T-helper 2 cell (primary cell): ENCODE results near the gene PWP2.
A peak's percentile ranks its signal among the peaks of the same experiment; 100 is the strongest.

ENCODE experiments used
- DNase-seq, 5 experiments: peaks; one replicate each; pipeline versions ENCODE4 v3.0.0 to v3.0.0-alpha.2; 2012 to 2022
- total RNA-seq, 2 donors: gene quantifications; one replicate each; lab custom pipeline; 2026; lab: John Stamatoyannopoulos, UW

Gene PWP2
- total RNA-seq: 0.81 to 0.94 reads per million in 2 donors

DNA sequence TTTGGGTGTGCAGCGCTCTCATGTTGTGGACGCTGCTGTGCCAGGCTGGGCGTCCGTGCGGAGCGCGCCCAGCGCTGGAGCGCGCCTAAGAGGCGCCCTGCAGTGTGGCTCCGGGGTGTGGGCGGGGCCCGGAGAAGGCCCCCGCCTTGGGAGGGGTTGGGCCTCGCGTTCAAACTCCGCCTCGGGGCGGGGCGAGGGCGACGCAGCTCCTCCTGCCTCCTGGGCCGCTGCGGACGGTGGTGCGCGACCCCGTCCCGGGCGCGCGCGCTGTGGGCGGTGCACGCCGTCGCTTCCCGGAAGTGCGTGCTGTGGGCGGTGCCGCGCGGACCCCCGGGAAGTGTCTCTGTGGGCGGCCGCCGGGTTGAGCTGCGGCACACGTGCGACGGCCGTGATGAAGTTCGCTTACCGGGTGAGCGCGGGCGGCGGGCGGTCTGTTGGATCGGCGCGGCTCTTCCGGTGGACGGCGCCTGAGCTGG lies at the start of gene PWP2:
Gene PWP2 (plus strand): TSS at position 374 of the 476 bp plus-strand sequence. CDS start 18 bp downstream, at position 392.
- DNase-seq: peak in 2 of 5 experiments; percentile 49 to 59

DNA sequence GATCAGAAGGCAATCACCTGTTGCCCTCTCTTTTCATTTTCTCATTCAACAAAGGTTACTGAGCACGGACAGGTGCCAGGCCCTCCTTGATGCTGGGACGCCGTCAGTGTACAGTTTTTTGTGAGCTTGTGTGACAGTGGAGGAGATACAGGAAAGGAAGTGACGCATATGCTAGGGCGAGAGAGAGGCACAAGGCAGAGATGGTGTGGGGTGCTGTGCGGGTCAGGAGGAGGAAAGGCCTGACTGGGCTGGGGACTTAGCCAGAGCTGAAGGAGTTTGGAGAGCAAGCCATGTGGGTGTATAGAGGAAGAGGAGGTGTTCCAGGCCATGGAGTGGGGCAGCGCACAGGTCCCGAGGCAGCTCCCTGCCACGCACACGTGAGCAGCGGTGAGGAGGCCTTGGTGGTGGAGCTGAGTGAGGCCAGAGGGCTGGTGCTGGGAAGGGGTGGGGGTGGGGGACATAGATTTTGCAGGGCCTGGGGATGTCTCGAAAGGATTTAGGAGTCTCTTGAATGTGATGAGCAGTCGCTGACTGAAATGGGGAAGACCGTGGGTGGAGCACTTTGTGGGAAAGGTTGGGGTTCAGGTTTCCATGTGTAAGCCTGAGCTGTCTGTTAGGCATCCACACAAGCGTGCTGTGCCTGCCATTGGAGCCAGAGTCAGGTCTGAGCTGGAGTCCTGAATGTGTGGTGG lies 49.1 kb upstream of the PWP2 start:
- peak in 2 of 5 experiments; percentile 21 to 68 for DNase-seq

DNA sequence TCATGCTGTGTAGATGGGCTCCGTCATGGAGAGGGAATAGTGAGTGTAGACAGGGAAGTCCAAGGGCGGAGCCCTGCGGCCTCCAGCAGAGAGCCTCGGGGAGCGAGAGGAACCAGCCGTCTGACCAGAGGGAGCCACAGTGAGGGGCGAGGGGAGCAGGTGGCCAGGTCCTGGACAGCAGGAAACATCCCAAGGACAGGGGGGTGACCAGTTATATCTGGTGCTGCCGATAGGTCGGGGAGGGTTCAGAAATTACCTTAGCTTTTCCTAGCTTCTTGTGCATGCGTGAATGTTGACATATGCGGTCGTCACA lies 48.6 kb upstream of the PWP2 start:
- DNase-seq: no peak

DNA sequence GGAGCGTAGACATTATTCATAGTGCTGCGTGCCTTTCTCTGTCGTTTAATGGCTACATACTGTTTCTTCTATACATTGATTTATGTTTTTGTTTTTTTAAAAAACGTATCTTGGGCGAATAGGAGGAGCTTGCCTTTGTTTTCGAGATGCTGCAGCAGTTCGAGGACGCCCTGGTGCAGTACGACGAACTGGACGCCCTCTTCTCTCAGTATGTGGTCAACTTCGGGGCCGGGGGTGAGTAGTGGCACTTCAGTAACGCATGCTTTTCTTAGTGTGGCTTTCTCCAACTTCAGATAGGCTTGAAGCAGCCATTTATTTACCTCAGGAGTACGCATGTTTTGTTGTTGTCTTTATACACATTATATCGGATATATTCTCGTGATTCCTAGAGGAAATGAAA lies 48.2 kb upstream of the PWP2 start:
- DNase-seq: no peak

DNA sequence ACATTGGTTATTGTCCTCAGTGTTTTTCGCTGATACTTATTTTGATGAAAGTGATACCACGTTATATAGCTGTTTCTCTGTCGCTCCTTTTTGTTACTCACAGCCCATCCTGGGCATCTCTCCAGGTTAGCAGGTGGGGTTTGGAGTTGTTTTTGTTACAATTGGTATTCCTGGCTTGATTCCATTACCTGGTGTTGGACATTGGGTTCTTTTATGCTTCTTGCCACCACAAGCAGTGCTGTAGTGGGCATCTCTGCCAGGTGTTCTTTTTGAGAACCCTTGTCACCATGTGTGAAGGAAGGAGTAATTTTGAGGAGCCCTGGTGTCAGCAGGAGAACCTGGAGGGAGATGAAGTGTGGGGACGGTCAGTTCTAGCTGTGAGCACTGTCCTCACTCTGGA lies 47.5 kb upstream of the PWP2 start:
- no peak for DNase-seq

DNA sequence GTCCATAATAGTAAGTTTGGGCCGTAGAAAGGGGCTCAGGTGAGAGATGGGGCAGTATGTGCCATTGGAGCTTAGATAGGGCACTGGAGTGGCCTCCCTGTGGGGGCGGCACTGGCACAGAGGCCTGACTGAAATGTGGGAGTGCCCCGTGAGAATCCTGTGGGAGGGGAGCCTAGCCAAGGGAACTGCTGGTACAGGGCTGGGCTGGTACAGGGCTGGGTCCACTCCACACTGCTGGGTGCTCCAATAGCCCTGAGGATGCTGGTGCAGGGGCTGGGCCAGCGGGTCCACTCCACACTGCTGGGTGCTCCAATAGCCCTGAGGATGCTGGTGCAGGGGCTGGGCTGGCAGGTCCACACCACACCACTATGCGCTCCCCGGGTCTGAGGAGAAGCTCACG lies 44.8 kb upstream of the PWP2 start:
- DNase-seq: no peak

DNA sequence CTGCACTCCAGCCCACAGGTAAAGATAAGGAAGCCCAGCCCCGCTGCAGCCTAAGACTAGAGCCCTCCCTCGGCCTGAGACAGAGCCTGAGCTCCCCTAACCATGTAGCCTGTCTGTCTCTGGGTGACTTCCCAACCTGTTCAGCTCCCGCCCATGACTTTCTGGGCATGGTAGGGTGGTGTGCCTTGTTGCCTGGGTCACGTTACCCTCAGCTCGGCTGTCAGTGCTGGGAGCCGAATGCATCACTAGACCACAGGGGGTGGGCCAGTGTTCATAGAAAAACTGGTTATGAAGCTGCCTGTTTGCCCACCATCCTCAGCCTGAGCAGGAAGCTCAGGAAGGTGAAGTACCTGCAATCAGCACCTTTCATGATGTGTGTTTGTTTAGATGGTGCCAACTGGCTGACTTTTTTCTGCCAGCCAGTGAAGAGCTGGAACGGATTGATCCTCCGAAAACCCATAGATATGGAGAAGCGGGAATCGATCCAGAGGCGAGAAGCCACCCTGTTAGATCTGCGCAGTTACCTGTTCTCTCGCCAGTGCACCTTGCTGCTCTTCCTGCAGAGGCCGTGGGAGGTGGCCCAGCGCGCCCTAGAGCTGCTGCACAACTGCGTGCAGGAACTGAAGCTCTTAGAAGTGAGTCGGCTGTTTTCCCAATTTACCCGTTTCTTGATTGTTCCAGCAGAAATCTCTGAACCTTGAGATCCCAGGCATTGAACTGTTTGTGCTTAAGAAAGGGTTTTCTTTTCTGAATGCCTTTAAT lies 43.9 kb upstream of the PWP2 start:
- DNase-seq: no peak

DNA sequence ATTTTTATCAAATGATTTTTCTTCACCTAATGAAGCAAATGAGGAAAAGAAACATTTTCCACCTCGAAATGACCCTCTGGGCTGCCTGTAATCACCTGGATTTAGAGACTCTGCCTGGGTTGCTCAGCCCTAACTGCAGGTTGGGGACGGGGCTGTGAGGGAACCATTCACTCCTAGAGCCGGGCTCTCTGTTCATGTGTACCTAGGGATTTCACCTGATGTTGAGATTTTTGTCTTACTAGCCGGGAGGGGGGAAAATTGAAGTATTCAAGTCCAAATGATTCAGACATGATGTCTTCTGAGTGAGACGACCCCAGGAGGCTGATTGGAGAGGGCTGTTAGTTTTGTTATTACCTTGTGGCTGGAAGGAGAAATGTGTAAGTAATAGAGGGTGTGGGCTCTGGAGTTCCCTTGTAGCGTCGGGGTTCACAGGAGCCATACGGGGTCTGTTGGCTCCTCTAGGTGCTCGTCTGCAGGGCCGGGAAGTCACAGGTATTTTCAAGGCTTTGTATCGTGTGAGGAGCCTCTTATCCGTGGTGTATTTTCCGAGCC lies 42.3 kb upstream of the PWP2 start:
- DNase-seq: no peak

DNA sequence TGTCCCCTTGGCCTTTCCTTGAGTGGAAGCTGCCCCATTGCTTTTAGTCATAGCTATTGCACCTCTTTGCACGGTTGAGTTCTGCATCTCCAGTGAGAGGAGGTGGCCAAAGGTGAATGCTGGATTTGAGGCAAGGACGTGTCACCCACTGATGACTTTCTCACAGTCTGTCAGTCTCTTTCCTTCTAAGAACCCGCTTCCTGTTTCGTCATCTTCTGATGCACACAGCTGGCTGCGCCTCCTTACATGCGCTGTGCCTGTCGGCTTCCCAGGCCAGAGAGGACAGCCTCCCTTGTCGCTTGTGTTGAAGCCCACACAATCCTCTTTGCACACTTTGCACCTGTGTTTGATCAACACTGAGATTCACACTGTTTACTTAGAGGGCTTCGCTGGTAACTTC lies 41.8 kb upstream of the PWP2 start:
- DNase-seq: peak; percentile 39 to 94 (median 72)

DNA sequence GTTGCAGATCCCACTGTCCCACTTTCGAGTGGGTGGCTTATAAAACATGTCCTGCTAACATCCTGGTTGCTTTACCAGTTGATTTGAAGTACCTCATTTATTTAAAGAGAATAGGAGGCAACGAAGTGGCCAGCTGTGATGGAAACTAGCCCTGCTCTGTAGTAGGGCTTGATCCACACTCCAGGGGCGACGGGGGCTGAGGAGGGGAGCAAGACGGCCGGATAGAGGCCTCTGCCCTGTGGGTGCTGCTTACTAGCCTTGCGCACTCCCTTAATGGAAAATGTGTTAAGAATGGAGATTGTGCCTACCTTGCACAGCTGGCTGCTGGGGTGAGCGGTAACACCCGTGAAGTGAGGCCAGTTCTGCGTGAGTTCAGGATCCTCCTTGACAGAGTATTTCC lies 41.1 kb upstream of the PWP2 start:
- DNase-seq: no peak

DNA sequence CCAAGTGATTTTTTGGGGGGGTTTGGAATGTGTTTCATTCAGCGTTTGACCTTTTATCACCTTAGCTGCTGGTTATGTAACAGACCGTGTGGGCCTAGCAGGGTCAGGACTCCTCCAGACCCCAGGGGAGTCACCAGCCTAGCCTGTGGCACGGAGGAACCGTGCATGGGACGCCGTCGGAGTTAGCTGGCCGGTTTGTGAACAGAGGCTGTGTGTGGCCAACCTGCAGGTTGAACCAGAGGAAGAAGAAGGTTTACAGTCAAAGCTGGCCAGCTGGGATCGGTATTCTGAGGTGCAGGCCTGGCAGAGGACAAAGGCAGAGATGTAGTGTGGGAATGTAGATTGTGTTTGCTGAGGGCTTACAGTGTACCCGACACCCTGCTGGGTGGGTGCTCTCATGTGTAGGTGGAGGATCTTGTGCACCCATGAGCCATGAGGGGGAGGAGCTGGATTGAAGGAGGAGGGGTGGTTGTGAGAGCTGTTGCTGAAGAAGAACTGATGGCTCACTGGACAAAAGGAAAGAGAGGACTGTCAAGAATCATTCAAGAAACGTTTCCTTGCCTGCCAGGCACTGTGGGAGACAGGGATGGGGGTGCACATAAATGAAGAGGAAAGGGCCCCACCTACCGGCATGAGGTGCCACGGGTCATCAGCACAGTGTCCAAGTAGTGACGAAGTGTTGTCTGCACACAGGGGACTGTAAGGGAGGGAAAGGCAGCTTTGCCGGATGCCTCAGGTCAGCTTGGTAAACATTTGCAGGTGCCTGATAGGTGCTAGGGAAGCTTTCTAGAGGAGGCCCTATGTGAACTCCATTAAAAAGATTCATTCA lies 40.0 kb upstream of the PWP2 start:
- no peak for DNase-seq

DNA sequence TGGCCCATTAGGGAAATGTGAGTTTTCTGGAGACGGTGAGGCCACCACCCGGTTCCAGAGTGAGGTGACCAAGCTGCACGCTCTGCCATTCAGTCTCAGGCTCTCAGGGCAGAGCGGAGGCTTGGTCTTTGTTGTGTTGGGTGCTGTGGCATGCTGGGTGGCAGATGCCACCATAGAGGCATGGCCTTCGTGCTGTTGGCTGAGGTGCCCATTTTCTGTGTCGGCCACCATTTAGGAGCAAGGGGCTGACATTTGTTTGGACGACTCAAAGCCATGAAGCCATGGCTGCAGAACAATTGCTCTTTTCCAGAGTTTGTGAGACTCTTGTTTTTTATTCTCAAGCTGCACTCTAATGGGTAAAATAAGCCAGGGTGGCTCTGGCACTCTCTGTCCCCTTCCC lies 36.8 kb upstream of the PWP2 start:
- no peak for DNase-seq

DNA sequence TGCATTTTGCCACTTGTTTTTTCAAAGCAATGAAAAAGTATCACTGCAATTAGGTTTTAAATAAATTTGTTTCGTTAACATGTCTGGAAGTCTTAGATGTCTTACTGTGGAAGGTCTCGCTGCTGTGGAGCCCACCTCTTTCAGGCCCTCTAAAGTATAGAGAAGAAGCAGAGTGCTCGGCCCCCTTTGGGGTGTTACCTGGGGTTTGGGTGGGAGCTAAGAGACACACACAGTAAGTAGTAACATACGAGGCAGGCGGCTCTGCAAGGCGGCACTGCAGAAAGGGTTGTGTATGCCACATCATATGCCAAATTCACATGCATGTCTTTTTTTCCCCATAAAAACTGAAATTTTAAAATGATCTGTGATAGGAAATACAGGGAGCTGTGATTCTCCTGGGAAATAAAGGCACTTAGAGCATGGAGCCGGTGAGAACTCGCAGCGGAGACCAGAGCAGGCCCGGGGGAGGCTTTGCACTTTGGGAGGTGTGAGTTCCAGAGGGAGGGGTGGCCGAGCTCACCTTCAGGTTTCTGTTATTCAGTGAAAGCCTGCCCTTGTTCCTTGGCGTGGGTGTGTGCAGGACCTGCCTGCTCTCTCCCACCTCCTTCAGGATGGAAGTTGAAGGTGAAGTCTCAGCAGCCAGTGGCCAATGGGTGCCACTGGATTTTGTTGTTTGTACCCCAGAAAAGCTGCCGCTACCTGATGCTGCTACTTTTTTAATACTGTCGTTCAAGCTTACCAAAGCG lies 35.7 kb upstream of the PWP2 start:
- DNase-seq: no peak

DNA sequence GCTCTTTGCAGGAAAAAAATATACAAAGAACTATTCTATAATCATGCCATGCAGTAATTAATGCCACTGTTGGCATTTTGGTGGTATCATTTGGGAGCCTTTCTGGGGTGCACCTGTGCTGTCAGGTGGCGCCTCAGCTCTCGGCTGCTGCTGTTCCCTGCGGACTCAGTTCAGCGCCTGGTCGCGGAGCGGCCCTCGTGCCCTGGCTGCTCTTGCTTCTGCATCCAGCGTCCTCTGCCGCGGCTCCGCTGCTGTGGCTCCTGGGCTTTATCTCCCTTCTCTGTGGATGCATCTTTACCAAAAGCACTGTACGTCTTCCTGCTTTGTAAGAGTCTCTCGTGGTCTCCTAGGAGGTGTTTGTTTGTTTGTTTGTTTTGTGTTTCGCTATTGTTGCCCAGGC lies 35.1 kb upstream of the PWP2 start:
- no peak for DNase-seq

DNA sequence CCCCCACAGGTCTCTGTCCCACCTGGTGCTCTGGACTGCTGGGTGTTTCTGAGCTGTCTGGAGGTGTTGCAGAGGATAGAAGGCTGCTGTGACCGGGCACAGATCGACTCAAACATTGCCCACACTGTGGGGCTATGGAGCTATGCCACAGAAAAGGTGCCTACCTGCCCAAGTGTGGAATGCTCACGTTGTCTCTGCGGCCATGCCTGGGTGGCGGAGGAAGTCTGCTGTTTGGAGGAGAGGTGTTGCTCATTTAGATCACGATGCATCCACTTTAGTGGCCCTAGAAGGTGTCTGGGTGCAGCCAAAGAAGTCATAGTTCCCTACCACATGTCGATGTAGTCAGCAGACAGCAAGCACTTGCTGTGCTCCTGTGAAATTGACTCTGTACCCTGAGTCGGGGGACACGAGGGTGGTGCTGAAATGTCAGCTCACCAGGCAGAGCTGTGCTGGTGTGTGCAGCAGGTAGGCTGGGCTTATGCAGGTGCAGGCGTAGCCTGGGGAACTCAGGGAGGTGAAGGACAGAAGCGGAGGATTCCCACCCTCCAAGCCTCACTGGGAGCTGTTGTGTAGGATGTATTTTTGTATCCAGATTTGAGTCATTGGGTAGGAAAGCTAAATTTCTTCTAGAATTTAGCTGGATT lies 32.8 kb upstream of the PWP2 start:
- peak in 1 of 5 experiments; percentile 72 for DNase-seq

DNA sequence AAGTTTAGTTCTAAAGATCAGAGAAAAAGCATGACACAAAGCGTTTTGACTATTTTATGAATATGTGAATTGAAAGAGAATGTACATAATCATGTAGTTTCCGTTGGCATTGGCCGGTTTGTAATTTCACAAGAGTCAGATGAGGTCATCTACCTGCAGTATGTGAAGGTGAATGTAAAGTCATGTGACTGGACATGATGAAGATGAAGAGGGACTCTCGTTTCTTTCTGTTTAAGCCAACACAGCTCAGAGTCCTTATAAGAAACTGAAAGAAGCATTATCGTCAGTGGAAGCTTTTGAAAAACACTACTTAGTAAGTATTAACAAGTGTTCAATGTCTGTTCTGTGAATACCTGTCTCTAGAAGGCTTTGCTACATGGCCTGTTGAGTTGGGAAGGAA lies 30.9 kb upstream of the PWP2 start:
- DNase-seq: no peak

DNA sequence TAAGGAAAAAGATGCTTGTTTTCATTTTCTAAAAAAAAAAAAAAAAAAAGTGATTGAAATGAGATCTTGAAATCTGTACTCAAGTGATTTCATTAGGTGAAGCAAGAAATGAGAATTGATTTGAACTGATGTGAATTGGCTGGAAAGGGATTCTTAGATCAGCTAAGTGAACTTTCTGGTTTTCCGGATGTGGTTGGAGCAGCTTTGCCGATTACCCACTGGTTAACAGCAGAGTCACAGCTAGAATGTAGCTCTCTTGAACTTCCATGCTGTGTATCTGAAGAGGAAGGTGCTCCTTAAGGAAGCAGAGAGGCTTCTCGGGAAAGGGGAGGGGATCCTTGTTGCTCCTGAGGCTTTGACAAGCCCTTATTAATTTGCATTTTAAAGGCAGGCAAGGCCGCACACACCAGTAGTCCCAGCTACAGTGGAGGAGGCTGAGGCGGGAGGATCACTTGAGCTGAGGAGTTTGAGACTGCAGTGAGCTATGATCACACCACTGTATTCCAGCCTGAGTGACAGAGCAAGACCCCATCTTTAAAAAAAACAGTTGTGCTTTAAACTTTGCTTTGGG lies 28.7 kb upstream of the PWP2 start:
- peak in 1 of 5 experiments; percentile 70 for DNase-seq

DNA sequence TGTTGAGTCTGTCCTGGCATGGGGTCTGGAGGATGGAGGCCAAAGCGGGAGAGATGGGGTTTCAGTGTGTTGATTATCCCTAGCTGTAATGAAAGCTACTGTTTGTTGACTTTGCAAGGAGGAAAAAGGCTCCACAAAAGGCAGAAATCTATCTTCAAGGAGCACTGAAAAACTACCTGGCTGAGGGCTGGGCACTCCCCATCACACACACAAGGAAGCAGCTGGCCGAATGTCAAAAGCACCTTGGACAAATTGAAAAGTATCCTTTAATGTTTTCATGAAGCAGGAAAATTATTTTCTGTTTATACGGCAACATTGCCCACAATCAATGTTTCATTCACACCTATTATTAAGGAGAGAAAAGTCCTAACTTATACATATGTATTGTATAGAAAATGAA lies 27.8 kb upstream of the PWP2 start:
- DNase-seq: no peak

DNA sequence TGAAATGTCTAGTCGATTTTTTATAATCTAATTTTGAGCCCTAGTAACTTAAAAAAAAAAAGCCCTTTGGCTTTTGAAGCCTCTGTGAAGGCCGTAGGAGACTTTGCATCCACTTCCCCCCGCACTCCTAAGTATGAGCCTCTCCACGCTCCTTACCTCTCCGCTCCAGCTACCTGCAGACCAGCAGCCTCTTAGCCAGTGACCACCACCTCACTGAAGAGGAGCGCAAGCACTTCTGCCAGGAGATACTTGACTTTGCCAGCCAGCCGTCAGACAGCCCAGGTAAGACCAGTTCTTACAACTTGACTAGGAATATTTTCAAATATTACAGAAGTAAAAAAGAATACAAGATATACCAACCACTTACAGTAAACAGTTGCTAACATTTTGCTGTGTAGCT lies 27.4 kb upstream of the PWP2 start:
- DNase-seq: no peak

DNA sequence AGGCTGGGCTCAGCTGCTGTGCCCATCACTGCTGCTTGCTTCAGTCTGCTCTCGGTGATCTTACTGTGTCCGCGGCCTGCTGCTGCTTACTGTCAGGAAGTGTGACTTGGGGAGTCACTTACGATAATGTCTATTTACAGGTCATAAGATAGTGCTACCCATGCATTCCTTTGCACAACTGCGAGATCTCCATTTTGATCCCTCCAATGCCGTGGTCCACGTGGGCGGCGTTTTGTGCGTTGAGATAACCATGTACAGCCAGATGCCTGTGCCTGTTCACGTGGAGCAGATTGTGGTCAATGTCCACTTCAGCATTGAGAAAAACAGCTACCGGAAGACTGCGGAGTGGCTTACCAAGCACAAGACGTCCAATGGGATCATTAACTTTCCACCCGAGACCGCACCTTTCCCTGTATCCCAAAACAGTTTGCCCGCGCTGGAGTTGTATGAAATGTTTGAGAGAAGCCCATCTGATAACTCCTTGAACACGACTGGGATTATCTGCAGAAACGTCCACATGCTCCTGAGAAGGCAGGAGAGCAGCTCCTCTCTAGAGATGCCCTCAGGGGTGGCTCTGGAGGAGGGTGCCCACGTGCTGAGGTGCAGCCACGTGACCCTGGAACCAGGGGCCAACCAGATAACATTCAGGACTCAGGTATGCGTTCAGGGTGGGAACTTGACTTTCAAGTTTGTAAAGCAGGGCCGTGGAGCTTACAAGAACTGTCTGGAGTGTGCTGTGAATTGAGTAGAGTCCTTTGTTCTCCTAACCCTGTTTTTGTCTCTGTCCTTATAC lies 24.4 kb upstream of the PWP2 start:
- DNase-seq: peak in 1 of 5 experiments; percentile 48
